Activated naive CD4-positive, alpha-beta T cell treated with anti-CD3 and anti-CD28 coated beads, Interleukin-2, amount 50 U/mL, for 72 hours (primary cell): Measurements from ENCODE around the gene OXTR. TPM values are rescaled to one million over a fixed set of nuclear protein-coding genes. Genes with fewer than 3 reads are reported as not detected.

ENCODE experiments used
- ATAC-seq, 2 donors: fragments of 150-1000 bp; cut with Tn5 transposase; 2 replicates each; pipeline ENCODE4 v1.10.0; 2021; ENCODE audit warnings: mild to moderate bottlenecking in 2 of 2, moderate library complexity in 2 of 2
- DNase-seq, 2 donors: peaks; one replicate each; pipeline ENCODE4 v3.0.0; 2021 to 2022; ENCODE audit warnings: low spot score in 2 of 2
- H3K27ac Mint-ChIP-seq, 2 donors: one replicate each; pipeline ENCODE4 v1.8.0; 2022; ENCODE audit warnings: mild to moderate bottlenecking in 2 of 2, mixed read lengths in 2 of 2
- H3K36me3 Mint-ChIP-seq, 2 donors: one replicate each; pipeline ENCODE4 v1.8.0; 2022; ENCODE audit warnings: mixed read lengths in 2 of 2
- H3K9me3 Mint-ChIP-seq, 2 donors: one replicate each; pipeline ENCODE4 v1.8.0; 2022; ENCODE audit warnings: mixed read lengths in 2 of 2
- total RNA-seq, 2 donors: library from RNA; stranded (reverse); gene quantifications; one replicate each; pipeline ENCODE4 v1.2.3, GENCODE V29; 2022

Gene OXTR
- total RNA-seq, 2 donors from 2014 or later, result 0.89 to 3.6 TPM

GRCh38 chr3:8702560-8702959 is 66.9 kb downstream of the OXTR start:
- no peak for DNase-seq
- Mint-ChIP-seq H3K27ac (no peak overlapping the region), H3K36me3 (no peaks in the 10 kb centered on the region), H3K9me3 (peaks cover 0 to 8% of the 10 kb centered on the region in 2 donors)
- no peak for ATAC-seq

Other genes starting within 250 kb of the OXTR start
- gene SSUH2, start 124.8 kb downstream of the OXTR start, total RNA-seq, result under 1 TPM in 1 of 2 donors, not detected in 1; 0.23 TPM
- gene CAV3, start 35.8 kb downstream of the OXTR start, total RNA-seq, result not detected
- gene RAD18, start 193.9 kb upstream of the OXTR start, total RNA-seq, result 10 to 100 TPM; 51.6 to 69.2 TPM